GM13977 (cell line): ENCODE results near the gene OTUB2.

Experiments used
- DNase-seq: peaks from one replicate; pipeline ENCODE4 v3.0.0; 2012; ENCODE audit warnings: low spot score
- in situ Hi-C: fragments of 300-500 bp; cut with MboI; formaldehyde crosslinking; loops from one replicate; pipeline ENCODE4 v1.12.0; 2022; ENCODE audit warnings: low sequenced_read_pairs, low pct_unique_long_range_greater_than_20kb, mixed read lengths, inconsistent platforms; ENCODE audit not compliant: unreplicated experiment
- TF ChIP-seq, protein P1 (sequence below): IDR thresholded peaks from 2 replicates; pipeline ENCODE4 v1.5.1; 2012; ENCODE audit warnings: mild to moderate bottlenecking, control low read depth; ENCODE audit not compliant: insufficient read depth; ENCODE audit errors: extremely low read depth, missing control alignments

The OTUB2 gene

GRCh38 chr14:94043111-94043755 lies 17.1 kb downstream of the OTUB2 start:
- TF ChIP-seq, protein P1, sequence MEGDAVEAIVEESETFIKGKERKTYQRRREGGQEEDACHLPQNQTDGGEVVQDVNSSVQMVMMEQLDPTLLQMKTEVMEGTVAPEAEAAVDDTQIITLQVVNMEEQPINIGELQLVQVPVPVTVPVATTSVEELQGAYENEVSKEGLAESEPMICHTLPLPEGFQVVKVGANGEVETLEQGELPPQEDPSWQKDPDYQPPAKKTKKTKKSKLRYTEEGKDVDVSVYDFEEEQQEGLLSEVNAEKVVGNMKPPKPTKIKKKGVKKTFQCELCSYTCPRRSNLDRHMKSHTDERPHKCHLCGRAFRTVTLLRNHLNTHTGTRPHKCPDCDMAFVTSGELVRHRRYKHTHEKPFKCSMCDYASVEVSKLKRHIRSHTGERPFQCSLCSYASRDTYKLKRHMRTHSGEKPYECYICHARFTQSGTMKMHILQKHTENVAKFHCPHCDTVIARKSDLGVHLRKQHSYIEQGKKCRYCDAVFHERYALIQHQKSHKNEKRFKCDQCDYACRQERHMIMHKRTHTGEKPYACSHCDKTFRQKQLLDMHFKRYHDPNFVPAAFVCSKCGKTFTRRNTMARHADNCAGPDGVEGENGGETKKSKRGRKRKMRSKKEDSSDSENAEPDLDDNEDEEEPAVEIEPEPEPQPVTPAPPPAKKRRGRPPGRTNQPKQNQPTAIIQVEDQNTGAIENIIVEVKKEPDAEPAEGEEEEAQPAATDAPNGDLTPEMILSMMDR, result no peak
- no peak for DNase-seq
- in situ Hi-C loops, result loop anchor here (25.0 kb wide), 1 partner anchor 94 kb away; the partner anchor contains the start of gene IFI27L2

DNA sequence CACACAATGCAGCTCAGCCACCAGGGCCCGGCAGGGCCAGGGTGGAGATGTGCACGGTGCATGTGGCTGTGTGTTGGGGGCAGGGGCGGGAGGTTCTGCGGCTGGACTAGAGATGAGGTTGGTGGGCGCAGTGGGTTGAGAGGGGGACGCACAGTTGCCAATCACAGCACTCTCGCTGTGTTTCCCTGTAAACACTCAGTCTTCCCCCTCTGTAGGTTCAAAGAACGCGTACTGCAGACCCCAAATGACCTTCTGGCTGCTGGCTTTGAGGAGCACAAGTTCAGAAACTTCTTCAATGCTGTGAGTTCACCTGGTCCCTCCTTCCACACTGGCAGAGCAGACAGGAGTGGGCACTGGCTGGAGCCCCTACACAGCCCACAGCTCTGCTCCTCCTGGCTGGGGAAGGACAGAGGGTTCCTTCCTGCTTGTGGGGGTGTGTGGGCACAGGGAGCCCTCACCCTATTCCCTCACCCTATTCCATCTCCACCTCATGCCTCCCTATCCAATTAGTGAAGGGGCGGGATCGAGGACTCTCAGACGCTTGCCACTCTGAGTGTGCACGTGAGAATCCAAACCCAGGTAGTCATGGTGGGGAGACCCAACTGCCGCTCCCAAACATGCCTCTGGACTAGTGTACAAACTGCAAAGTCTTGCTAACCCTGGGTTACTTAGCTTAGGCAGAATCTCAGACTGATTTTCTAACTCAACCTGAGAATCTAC lies 17.8 kb downstream of the OTUB2 start:
- TF ChIP-seq, protein P1, result no peak
- no peak for DNase-seq
- in situ Hi-C loops, result loop anchor here (25.0 kb wide), 1 partner anchor 93 kb away; the partner anchor contains the start of gene IFI27L2

- DNase-seq, result no peak
- in situ Hi-C loops, result loop anchor here (25.0 kb wide), 1 partner anchor 93 kb away; the partner anchor contains the start of gene IFI27L2
- TF ChIP-seq, protein P1, result no peak
Observed at GRCh38 chr14:94044476-94045091, 18.4 kb downstream of the OTUB2 start.

DNA sequence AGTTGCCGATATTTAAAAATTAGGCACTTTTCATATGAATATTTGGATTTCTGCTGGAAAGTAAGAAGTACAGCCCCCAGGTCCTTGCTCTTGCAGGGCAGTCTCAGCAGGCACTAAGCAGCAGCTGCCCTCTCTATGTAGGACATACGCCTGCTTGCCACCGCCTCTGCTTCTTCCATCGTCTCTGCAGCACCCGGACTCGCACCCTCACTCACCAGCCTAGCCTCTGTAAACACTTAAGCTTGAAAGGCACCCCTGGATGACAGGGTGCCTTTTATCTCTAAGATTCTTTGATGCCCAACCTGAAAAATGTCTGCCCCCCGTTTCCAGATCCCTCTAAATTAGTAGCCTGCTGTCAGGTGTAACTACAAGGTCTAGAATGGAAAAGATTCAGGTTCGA lies 19.0 kb downstream of the OTUB2 start:
- DNase-seq, result no peak
- in situ Hi-C loops, result loop anchor here (25.0 kb wide), 1 partner anchor 92 kb away; the partner anchor contains the start of gene IFI27L2

DNA sequence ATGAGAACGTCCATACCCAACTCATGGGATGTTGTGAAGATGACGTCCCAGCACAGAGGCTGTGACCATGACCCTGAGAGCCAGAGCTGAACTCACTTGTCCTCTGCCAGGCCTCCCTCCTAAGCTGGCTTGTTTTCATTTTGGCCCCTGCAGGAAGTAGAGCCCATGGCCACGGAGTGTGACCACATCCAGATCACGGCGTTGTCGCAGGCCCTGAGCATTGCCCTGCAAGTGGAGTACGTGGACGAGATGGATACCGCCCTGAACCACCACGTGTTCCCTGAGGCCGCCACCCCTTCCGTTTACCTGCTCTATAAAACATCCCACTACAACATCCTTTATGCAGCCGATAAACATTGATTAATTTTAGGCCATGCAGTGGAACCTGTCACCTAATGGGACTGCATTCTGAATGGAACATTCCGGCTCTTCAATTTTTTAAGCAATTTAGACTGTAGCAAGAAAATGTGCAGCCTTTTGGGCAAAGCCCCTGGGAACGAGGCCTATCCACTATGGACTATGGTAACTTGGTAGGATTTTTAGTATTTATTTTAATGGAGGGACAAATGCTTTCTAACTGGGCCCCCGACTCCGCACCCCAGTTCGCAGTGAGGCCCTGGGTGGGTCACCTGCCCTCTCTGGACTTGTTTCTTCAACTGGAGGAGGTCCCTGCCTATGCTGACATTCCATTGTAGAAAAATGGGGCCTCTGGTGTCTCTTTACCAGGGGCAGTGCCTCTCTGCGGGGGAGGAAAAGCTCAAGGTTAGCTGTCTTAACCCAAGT lies 19.6 kb downstream of the OTUB2 start:
- TF ChIP-seq, protein P1, result no peak
- DNase-seq, result no peak
- in situ Hi-C loops, result loop anchor here (25.0 kb wide), 1 partner anchor 92 kb away; the partner anchor contains the start of gene IFI27L2

More for the DNA sequence above, 19.0 kb downstream of the OTUB2 start:
- TF ChIP-seq, protein P1, result no peak
